EL (cell line): Measurements from ENCODE around the gene RFXANK.
"Not testable (repeated sequence)": the region's sequence is repeated elsewhere in the genome, so short reads cannot be mapped to it uniquely, and the experiment has no call there.

Experiments
- DNase-seq: peaks from one replicate; pipeline ENCODE4 v3.0.0-alpha.2; 2016

Gene RFXANK, protein sequence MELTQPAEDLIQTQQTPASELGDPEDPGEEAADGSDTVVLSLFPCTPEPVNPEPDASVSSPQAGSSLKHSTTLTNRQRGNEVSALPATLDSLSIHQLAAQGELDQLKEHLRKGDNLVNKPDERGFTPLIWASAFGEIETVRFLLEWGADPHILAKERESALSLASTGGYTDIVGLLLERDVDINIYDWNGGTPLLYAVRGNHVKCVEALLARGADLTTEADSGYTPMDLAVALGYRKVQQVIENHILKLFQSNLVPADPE

DNA sequence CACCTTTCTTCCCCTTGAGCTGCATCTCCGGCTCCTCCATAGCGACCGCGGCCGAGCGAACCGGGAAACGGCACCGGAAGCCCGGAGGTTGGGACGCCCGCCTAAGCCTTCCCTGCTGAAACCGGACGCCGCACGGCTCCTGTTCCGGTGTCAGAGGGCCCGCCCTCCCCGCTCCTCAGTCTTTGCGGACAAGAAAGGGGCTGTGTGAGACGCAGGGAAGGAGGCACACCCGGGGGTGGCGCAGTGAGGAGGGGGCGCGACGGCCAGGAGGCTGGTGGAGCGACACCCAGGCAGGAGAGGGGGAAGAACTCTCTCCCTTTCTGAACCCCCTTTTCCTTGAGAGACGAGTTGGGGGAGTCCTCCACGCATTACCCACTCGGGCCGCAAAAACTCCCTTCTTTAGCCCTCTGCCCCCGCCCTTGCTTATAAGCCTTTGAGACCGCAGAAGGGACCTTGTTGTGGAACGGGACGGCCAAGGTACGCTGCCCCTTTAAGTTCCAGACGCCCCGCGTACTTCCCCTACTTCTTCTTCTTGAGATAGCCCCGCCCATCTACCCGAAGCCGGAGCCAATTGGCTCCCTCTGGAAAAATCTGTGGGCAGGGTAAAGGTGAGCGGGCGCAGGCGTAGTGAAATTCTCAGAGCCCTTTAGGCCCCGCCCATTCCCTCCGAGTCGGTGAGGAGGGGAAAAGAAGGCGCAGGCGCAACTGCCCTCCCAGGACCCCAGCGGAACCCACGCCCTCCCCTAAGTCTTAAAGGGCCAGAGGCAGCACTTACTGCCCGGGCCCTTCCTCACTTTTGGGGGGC lies at the start of gene RFXANK, which contains the start of gene BORCS8:
TSS of gene RFXANK (plus strand) at position 181 of the 805 bp plus-strand sequence. CDS start 1,689 bp downstream, outside the sequence.
TSS of gene BORCS8 (minus strand) at position 75 of the 805 bp plus-strand sequence. CDS start at position 40, 35 bp downstream.
- peak; percentile 100 for DNase-seq

- DNase-seq: no peak
These were observed 49.7 kb upstream of the RFXANK start for GRCh38 chr19:19142347-19142746.

DNA sequence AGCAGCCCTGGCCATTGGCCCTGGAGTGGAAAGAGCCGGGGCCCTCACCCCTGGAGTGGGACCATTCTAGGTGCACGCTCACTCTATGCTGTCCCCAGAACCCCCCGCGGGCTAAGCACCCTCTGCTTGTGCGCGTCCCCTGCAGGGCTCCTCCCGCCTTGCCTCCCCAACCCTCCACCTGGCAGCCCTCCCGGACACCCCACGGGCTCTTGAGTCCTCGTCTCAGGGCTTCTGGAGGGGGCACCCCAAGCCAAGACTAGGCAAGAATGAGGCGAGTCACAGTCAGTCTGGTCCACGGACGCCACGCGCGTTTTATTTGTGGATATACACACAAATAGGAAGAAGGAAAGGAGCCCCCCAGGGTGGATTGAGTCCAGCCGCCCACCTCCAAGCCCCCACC lies 46.8 kb upstream of the RFXANK start:
- no peak for DNase-seq

- DNase-seq: peak; percentile 63
These were observed 46.1 kb upstream of the RFXANK start for GRCh38 chr19:19145684-19146608.

GRCh38 chr19:19146865-19147264 lies 45.2 kb upstream of the RFXANK start:
- no peak for DNase-seq

DNA sequence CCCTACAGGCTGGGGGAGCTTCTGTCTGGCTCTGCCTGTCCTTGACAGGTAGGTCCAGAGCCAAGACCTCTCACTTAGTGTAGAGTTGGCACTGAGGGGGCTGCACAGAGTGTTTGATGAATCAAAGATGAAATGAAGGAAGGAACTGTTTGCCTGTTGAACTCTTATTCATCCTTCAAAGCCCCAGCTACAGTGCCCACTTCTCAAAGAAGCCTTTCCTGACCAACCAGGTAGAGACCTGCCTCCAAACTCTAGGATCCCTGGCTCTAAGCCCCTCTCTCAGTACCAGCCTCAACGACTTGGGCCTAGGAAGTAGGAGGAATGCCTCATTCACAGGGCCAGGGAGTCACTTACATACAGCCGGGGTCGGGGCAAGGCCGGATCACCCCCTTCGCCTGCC lies 44.7 kb upstream of the RFXANK start:
- DNase-seq: no peak

- not testable (repeated sequence) for DNase-seq
These were observed 43.6 kb upstream of the RFXANK start for GRCh38 chr19:19148504-19148903.

- DNase-seq: no peak
These were observed 42.6 kb upstream of the RFXANK start for GRCh38 chr19:19149435-19149834.

DNA sequence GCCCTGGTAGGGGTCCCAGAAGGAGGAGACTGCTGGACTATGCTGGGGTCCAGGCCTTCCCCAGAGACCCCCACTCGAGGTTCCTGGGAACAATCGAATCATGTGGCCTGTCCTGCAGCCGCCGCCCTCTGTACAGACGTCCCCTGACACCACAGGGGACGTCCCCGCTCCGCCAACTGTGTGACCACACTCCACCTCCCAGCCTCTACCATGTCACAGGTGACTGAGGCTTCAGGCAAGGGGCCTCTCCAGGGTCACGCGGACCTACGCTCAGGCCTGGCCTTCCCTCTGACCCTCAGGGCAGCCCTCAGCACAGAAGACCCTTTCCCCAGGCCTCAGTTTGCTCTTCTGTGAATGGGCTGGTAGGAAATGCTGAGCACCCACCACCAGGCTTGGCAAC lies 40.6 kb upstream of the RFXANK start:
- no peak for DNase-seq

DNA sequence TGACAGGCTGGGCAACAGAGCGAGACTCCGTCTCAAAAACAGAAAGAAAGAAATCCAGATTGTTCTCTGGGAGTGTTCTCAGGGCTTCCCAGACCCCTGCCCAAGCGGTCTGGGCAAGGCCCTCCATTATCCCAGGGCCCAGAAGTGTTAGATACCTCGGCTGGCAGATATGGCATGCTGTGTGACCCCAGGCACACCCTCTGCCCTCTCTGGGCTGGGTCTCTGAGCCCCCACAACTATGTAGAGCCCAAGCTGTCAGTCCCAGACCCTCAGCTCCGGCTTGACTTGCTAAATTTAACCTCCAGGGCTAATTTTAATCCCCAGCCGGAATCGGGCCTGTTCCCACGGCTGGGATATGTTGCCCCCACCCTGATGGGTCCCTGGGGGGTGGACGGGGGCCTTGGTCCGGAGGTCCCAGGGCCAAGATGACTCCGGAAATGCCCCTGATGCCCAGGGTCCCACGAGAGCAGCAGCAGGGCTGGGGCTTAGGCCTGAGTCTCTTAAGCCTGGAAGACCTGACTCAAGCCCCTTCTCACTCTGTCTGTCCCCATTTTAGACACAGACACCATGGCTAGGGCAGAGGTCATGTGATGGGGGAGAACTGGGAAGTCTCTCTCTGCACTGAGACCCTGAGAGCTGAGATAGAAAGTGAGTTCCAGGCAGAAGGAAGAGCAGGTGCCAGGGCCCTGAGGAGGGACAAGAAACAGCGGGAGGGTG lies 39.2 kb upstream of the RFXANK start:
- DNase-seq: no peak

GRCh38 chr19:19154768-19155494 lies 37.1 kb upstream of the RFXANK start:
- no peak for DNase-seq

DNA sequence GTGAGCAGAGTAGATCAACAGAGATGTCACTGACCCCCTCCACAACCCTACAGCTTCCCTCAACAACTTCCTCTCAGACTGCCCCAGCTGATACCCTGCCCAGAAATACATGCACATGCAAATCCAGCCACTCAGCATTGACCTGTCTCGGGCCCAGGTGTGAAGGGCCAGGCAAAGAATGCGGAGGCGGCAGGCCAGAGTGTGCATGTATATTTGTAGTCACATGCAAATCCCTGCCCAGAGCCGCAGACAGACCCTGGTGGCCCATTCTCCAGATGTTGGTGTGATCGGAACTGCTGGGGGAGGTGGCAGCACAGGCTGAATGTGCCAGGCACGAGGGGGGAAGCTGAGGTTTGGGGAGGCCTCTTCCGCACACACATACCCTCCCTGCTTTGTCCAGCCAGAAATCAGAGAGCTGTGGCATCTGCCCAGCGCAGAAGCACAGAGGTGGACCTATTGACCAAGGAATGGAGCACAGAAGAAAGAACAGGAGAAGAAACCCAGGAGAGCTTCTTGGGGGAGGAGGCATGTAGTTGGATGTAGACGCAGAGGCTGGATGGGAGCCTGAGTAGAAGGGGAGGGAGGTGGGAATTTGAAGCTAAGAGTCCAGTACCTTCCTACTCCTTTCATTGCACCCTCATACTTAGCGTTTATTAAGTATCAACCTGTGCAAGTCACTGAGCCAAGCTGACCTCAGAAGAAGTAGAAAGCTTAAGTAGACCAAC lies 36.4 kb upstream of the RFXANK start:
- no peak for DNase-seq

GRCh38 chr19:19157808-19158207 lies 34.2 kb upstream of the RFXANK start:
- DNase-seq: no peak

DNA sequence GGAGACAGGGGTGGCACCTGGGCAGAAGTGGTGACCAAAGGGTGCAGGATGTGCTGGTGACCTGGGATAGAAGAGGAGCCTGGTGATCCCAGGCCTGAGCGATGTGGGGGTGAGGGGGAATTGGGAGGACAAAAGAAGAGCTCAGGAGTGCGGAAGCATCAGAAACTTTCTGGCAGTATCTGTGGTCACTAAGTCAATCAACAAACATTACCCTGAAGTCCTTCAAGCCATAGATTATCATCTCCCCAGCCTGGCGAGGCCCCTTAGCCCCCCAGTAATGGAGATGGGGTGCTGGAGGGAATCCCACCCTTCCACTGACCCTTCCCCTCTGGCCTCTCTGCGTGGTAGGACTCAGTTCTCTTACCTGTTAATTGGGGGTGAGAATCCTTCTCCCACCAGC lies 32.5 kb upstream of the RFXANK start:
- DNase-seq: no peak

- DNase-seq: no peak
These were observed 31.5 kb upstream of the RFXANK start for GRCh38 chr19:19160461-19161035.

- DNase-seq: no peak
These were observed 29.6 kb upstream of the RFXANK start for GRCh38 chr19:19162495-19162894.

DNA sequence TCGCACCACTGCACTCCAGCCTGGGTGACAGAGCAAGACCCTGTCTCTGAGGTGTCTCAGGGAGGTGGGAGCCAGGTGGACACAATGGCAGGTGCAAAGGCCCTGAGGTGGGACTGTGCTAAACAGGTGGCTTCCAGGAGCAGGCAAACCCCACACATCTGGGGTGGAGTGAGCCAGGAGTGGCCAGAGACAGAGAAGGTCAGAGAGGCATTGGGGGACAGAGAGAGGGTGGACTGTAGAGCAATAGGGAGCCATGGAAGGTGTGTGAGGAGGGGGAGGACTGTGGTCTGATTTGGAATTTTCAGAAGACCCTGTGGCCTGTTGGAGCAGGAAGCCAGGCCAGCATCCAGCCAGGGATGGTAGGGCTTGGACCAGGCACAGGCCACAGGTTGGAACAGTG lies 26.7 kb upstream of the RFXANK start:
- no peak for DNase-seq

GRCh38 chr19:19167612-19168011 lies 24.4 kb upstream of the RFXANK start:
- DNase-seq: no peak

DNA sequence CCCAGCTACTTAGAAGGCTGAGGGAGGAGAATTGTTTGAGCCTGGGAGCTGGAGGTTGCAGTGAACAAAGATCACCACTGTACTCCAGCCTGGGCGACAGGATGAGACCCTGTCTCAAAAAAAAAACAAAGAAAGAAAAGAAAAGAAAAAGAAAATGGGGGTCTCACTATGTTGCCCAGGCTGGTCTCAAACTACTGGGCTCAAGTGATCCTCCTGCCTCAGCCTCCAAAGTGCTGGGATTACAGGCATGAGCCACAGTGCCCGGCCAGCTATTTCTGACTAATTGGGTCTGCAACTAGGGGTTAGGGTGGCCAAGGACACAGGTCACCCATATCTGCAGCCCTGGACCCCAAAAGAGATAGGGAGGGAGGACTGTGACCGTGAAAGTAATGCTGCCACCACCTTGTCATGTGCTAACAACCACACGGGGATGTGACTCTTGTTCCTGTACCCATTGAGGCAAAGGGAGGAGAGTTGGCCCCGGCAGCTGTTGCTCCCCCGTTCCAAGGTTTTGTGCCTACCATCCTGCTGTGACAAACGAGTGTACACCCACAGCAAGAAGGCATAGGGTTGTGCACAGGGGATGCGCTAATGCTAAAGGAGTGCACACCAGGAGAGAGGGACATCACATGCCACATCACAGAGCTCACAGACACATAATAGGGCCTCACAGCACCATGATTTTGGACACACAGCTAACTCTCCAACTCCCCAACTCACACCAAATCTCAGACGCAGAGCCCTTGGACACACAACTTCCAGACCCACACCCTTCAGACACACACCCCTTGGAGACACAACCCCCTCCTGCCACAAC lies 22.6 kb upstream of the RFXANK start:
- no peak for DNase-seq
